Suprapubic skin (tissue), 3 donors: ENCODE measurements around the gene CBR3.

Experiments used
- EP300 ChIP-seq: sonication (generic); formaldehyde crosslinking; IDR thresholded peaks from one replicate; pipeline ENCODE4 v1.6.1; 2017; ENCODE audit warnings: antibody characterized with exemption
- TF ChIP-seq, protein P1 (sequence below), 2 donors: fragments of 200-600 bp in 1 of 2; fragments of 450-650 bp in 1 of 2; sonication (generic) in 1 of 2; IDR thresholded peaks; one replicate each; pipeline ENCODE4 v1.5.1; 2016 to 2019; ENCODE audit warnings: antibody characterized with exemption in 2 of 2, mild to moderate bottlenecking in 1 of 2, moderate library complexity in 1 of 2

DNA sequence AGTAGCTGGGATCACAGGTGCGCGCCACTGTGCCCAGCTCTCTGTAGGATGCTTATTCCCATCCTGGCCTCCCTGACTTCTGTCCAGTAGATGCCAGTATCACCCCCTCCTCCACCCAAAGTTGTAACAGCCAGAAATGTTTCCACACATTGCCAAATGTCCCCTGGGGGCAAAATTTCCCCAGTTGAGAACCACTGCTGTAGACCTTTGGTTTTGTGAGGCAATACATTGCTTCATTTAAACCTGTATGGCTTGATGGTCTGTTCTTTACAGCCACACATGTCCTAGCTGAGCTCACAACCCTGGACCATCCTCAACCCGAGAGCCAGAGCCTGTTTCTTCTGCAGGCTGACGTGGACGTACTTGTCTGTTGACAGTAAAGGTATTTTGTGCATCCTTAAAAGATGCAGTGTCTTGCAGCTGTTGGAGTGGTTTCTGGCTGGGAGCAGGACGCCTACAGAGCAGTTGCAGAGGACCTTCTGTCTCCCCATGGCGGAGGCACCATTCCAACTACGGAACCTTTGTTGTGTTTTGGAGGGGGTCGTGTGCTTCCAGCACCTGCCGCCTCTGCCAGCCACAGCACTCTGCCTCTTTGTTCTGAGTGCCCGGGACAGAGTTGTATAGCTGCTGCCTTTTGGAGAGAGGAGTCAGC lies 48.4 kb downstream of the CBR3 start:
- TF ChIP-seq, protein P1, sequence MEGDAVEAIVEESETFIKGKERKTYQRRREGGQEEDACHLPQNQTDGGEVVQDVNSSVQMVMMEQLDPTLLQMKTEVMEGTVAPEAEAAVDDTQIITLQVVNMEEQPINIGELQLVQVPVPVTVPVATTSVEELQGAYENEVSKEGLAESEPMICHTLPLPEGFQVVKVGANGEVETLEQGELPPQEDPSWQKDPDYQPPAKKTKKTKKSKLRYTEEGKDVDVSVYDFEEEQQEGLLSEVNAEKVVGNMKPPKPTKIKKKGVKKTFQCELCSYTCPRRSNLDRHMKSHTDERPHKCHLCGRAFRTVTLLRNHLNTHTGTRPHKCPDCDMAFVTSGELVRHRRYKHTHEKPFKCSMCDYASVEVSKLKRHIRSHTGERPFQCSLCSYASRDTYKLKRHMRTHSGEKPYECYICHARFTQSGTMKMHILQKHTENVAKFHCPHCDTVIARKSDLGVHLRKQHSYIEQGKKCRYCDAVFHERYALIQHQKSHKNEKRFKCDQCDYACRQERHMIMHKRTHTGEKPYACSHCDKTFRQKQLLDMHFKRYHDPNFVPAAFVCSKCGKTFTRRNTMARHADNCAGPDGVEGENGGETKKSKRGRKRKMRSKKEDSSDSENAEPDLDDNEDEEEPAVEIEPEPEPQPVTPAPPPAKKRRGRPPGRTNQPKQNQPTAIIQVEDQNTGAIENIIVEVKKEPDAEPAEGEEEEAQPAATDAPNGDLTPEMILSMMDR (IDR thresholded peaks at IDR 0.05): no peak
- TF ChIP-seq EP300: no peak
